Measurements from ENCODE around the gene SDK1.

Gene SDK1

GRCh38 chr7:3326246-3326645 lies 25.2 kb downstream of the SDK1 start:
- no peak overlapping the region for H3K4me3 ChIP-seq (ENCODE audit: control insufficient read depth, low read depth, low read length)
- DNase-seq (ENCODE audit: low read depth), result no peak
- no peak for TF ChIP-seq CTCF (conservative IDR thresholded peaks at IDR 0.05; ENCODE audit: control insufficient read depth, insufficient read depth, low read depth, low read length)

- TF ChIP-seq CTCF (conservative IDR thresholded peaks at IDR 0.05; ENCODE audit: control insufficient read depth, insufficient read depth, low read depth, low read length), result no peak
- no peak for DNase-seq (ENCODE audit: low read depth)
- no peak overlapping the region for H3K4me3 ChIP-seq (ENCODE audit: control insufficient read depth, low read depth, low read length)
These were observed 26.0 kb downstream of the SDK1 start for GRCh38 chr7:3327099-3327498.

DNA sequence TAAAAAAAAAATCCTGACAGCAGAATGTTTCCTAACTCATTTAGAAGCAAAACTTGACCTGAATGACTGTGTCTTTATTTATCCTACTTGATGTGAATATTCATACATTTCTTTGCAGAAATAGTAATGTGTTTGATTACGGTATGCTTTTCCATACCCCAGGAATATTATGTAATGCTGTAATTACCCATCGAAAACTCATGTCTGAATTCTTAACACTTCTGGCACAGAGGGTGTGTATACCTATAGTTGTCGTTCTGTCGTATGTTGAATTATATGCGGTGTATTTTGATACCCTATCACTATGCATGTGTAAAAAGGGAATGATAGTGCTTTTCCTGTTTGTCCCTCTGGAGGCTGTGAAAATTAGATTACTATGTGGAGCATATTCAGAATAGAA lies 26.6 kb downstream of the SDK1 start:
- no peak for TF ChIP-seq CTCF (conservative IDR thresholded peaks at IDR 0.05; ENCODE audit: control insufficient read depth, insufficient read depth, low read depth, low read length)
- H3K4me3 ChIP-seq (ENCODE audit: control insufficient read depth, low read depth, low read length), result no peak overlapping the region
- DNase-seq (ENCODE audit: low read depth), result no peak

DNA sequence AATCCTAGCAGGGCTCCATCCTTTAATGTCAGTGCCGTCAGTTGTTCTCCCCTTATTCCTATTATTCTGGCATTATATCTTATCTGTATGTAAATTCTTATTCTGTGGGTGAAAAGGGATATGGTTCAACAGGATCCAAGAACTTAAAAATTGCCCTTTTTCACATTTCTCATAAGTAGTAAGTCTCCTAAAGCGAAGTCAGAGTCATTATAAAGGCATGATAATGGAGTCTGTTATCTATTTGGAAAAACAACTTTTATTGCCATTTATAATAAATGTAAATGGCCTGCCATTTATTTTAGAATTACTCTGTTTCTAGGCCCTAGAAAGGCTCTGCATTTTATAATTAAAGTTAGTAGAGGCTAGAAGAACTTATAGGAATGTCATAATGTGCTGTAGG lies 31.3 kb downstream of the SDK1 start:
- DNase-seq (ENCODE audit: low read depth), result no peak
- no peak for TF ChIP-seq CTCF (conservative IDR thresholded peaks at IDR 0.05; ENCODE audit: control insufficient read depth, insufficient read depth, low read depth, low read length)
- H3K4me3 ChIP-seq (ENCODE audit: control insufficient read depth, low read depth, low read length), result no peak overlapping the region

GRCh38 chr7:3333861-3334260 lies 32.8 kb downstream of the SDK1 start:
- no peak overlapping the region for H3K4me3 ChIP-seq (ENCODE audit: control insufficient read depth, low read depth, low read length)
- TF ChIP-seq CTCF (conservative IDR thresholded peaks at IDR 0.05; ENCODE audit: control insufficient read depth, insufficient read depth, low read depth, low read length), result no peak
- no peak for DNase-seq (ENCODE audit: low read depth)

DNA sequence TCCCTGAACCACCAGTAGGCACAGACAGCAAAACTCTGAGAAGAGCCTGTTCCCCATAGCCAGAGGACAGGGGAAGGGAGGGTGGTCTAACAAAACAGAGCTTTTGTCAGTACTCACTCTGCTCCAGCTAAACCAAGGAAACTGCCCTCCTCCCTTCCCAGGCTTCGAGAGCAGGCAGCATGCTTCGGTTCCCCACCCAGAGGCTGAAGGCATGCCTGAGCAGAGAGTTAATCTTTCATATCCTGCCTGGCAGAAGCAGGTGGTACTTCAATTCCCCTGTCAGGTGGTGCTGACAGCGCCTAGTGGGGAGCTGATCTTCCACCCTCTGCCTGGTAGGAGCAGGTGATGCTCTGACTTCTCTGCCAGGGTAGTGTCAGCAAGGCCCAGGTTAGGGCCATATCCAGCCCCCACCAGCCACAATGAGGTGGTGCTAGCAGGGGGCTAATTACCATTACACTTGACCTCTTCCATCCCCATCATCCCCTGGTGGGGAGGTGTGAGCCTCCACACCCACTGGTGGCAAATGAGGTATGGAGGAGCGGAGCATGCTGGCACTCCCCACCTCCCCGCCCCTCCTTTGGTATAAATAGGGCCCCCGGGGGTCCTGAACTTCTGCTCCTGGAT lies 35.1 kb downstream of the SDK1 start:
- no peak for DNase-seq (ENCODE audit: low read depth)
- TF ChIP-seq CTCF (conservative IDR thresholded peaks at IDR 0.05; ENCODE audit: control insufficient read depth, insufficient read depth, low read depth, low read length), result no peak
- H3K4me3 ChIP-seq (ENCODE audit: control insufficient read depth, low read depth, low read length), result no peak overlapping the region

DNA sequence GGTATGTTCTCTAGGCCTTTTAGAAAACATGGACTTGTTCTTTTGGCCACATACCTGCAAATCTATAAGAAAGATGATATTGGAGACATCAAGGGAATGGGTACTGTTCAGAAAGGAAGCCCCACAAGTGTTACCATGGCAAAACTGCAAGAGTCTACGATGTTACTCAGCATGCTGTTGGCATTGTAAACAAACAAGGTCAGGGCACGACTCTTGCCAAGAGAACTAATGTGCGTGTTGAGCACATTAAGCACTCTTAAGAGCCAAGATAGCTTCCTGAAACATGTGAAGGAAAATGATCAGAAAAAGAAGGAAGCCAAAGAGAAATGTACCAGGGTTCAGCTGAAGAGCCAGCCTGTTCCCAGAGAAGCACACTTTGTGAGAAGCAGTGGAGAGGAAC lies 37.1 kb downstream of the SDK1 start:
- no peak for DNase-seq (ENCODE audit: low read depth)
- H3K4me3 ChIP-seq (ENCODE audit: control insufficient read depth, low read depth, low read length), result no peak overlapping the region
- TF ChIP-seq CTCF (conservative IDR thresholded peaks at IDR 0.05; ENCODE audit: control insufficient read depth, insufficient read depth, low read depth, low read length), result no peak

Measured in fibroblast of mammary gland (primary cell).